RWPE1 (cell line): Measurements from ENCODE around the gene SOCS1.

ENCODE experiments used
- CTCF ChIA-PET: fragments of 350-600 bp; sonication (Branson Sonifier 250); formaldehyde crosslinking; extraction: SDS; loops from one replicate; lab custom pipeline; 2021; lab: Yijun Ruan, JAX
- POLR2A ChIA-PET: fragments of 400-600 bp; formaldehyde crosslinking; extraction: SDS; loops from one replicate; lab custom pipeline; 2020; ENCODE audit warnings: antibody characterized with exemption; ENCODE audit not compliant: low non-redundant PET; lab: Yijun Ruan, JAX
- DNase-seq: peaks from one replicate; pipeline ENCODE4 v3.0.0; 2012; ENCODE audit warnings: low spot score
- H3K27ac ChIP-seq: fragments of 450-650 bp; 2 replicates; pipeline ENCODE4 v1.5.1; 2017
- CTCF ChIP-seq: fragments of 450-650 bp; conservative IDR thresholded peaks from 2 replicates; pipeline ENCODE4 v1.5.1; 2017; ENCODE audit warnings: low read depth, mild to moderate bottlenecking

Gene SOCS1

DNA sequence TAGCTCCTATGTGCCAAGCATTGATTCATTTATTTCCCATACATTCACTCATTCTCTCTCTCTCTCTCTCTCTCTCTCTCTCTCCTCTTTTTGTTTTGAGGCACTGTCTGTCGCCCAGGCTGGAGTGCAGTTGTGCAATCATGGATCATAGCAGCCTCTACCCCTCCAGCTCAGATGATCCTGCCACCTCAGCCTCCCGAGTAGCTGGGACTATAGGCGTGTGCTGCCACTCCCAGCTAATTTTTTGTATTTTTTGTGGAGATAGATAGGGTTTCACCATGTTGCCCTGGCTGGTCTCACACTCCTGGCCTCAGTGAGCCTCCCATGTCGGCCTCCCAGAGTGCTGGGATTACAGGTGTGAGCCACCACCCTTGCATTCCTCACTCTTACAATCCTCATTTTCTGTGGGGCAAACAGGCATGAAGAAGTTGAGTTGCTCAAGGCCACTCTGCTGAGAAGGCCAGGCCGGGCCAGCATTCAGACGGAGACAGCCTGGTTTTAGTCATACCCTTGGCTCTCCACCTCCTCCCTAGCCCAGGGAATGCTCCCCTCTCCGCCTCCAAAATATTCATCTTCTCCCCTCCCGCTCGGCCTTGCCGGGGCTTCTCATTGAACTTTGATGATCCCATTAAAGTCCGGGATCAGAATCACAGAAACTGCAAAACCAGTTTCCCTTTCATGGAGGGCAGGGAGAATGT is 21.0 kb upstream of the SOCS1 start:
- ChIA-PET CTCF (interaction anchor here (0.6 to 0.9 kb wide), 3 partner anchors 22 to 1021 kb away, joined by 3 to 6 read pairs (median 4); no protein-coding TSS in a partner anchor), POLR2A (no interaction called here)
- DNase-seq = no peak
- no peak for TF ChIP-seq CTCF
- H3K27ac ChIP-seq = no peak overlapping the region

DNA sequence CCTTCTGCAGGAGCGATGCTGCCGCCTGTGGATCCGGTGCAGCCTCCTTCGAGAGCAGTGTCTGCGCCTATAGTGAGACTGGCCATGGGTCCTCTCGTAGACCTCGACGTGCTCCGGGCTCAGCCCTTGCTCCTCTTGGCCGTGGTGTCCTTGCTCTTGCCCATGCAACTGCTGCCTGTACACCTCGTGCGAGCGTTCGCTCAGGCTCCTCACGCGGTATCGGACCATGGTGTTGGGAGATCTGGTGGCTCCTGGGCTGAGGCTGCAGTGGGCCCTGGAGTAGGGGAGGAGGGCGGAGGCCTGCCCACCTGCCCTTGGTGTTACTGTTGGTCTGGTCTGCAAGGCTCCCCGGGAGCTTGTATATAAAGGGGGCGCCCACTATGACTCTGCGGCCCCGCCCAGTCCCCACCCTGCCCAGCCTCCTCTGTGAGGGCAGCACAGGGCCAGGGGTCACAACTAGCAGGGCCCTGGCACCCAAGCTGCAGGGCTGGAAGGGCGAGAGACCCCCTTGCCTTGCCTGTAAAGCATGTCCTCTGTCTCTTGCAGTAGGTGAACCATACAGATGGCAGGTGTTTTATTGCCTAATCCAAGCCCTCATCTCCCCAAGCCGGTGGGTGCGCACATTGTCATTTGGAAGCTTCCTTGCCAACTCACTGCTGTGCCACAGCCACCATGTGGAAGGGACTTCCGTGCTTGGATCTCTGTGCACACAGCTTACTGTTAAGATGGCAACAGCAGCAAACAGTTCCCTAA is 20.3 kb upstream of the SOCS1 start, which contains the start of gene PRM2:
PRM2 (minus strand) TSS at position 338 of the 753 bp plus-strand sequence; CDS start at position 228, 110 bp downstream.
- H3K27ac ChIP-seq = no peak within 1 kb of the TSS
- ChIA-PET POLR2A (no interaction called here), CTCF (interaction anchor here (0.6 to 0.9 kb wide), 4 partner anchors 10 to 1020 kb away, joined by 3 to 6 read pairs (median 4); no protein-coding TSS in a partner anchor)
- no peak for TF ChIP-seq CTCF
- DNase-seq = no peak

- ChIA-PET POLR2A (no interaction called here), CTCF (no interaction called here)
- TF ChIP-seq CTCF = no peak
- H3K27ac ChIP-seq = no peak overlapping the region
- DNase-seq = no peak
These were observed 19.0 kb upstream of the SOCS1 start for GRCh38 chr16:11274964-11275363.

GRCh38 chr16:11273721-11274324 is 17.8 kb upstream of the SOCS1 start:
- ChIA-PET POLR2A (no interaction called here), CTCF (interaction anchor here (1.1 kb wide), 1 partner anchor 310 kb away, joined by 3 read pairs; no protein-coding TSS in a partner anchor)
- DNase-seq = no peak
- no peak for TF ChIP-seq CTCF
- H3K27ac ChIP-seq = no peak overlapping the region

DNA sequence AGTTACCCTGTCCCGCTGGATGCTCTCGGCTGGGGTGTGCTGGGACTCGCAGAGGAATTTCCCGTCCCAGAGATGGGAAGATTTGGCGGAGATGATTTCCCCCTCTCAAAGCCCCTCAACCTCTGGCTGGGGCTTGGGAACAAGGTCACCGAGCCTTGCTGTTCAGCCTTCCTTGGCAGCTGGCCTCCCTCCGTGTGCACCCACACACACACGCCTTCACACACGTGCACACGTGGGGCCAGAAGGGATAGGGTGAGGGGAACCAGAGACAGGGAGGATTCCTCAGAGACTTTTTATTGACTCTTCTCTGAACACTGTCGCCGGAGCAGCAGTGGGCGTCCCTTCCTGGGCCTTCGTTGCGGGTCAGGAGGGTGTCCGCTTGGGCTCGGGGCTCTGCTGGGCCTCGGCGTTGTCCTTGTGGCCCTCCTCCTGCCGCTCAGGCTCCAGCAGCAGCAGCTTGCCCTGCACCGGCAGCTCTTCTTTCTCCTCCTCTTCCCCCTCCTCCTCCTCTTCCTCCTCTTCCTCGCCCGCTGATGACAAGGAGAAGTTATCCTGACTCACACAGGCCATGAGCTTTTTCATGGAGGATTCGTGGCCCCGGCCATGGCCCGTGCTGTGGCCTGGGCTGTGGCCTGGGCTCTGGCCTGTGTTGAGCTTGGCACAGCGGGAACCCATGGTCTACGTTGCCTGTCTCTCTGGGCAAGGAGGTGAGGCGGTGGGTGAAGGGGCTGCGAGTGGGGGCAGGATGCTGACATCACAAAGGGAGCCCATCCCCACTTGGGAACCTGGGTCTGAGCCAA is 17.1 kb upstream of the SOCS1 start, which contains the start of gene PRM3:
PRM3 (minus strand) TSS at position 709 of the 800 bp plus-strand sequence; CDS start at position 675, 34 bp downstream.
- no peak for DNase-seq
- TF ChIP-seq CTCF = no peak
- CTCF ChIA-PET = interaction anchor here (1.1 kb wide), 1 partner anchor 309 kb away, joined by 3 read pairs; no protein-coding TSS in a partner anchor
- no peak within 1 kb of the TSS for H3K27ac ChIP-seq
- POLR2A ChIA-PET = no interaction called here

DNA sequence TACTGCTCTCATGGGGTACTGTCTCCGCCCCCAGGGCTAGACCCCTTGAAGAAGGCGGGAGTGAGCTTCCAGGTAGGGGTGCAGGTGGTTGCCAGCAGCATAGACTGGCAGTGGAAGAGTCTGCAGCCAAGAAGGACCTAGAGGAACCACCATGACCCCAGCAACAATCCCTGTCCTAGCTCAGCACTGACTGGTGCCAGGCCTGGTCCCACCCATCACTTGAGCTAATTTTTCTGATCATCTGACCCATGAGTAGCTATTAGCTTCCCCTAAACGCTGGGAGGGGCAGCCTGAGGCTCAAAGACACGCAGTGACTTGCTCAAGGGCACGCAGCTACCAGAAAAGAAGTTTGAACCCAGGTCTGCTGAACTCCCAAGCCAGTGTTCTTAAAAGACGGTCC is 16.5 kb upstream of the SOCS1 start:
- CTCF ChIA-PET = no interaction called here
- POLR2A ChIA-PET = no interaction called here
- TF ChIP-seq CTCF = no peak
- no peak overlapping the region for H3K27ac ChIP-seq
- no peak for DNase-seq
